Central memory CD4-positive, alpha-beta T cell (primary cell): ENCODE measurements around the gene KIF26B.
"Not testable (repeated sequence)": the region's sequence is repeated elsewhere in the genome, so short reads cannot be mapped to it uniquely, and the experiment has no call there.

Source experiments
- DNase-seq: peaks from one replicate; pipeline ENCODE4 v3.0.0; 2022

The KIF26B gene

GRCh38 chr1:245327842-245328241 is 173.1 kb downstream of the KIF26B start:
- DNase-seq: no peak

DNA sequence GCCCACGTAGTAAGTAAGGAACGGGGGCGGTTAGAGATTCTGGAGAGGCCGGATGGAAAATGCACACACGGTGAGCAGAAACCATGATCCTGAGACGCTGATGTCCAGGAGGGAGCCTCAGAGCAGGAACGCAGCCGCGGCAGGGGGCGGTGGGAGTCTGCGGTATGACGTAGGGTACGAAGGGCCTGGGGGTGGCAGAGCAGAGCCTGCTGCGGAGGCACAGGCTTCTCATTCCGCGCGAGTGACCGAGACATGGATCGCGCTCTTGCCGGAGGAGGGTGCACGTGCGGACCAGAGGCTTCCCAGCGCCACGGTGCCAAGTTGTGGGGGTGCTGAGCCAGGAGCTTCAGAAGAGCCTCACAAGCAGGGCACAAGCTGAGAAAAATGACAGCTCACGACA is 176.2 kb downstream of the KIF26B start:
- no peak for DNase-seq

GRCh38 chr1:245332085-245332484 is 177.3 kb downstream of the KIF26B start:
- DNase-seq: no peak

GRCh38 chr1:245332513-245332912 is 177.7 kb downstream of the KIF26B start:
- DNase-seq: no peak

DNA sequence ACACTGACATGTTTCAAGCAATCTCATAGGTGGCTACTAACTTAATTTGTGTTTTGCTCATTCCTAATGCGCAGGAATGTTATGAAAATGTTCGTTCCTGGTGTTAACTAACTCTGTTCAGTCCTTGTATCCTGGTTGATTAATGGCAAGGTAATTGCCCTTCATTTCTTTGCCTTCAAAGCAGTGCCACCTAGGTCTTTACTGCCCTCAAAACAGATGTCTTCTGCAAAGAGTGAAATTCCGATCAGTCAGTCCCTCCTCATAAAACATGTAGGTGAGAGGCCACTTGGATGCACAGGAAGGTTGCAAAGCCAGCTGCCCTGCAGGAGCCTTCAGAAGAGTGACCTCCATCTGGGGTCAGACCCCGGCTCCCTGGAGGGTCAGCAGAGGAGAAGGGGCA is 179.4 kb downstream of the KIF26B start:
- DNase-seq: no peak

DNA sequence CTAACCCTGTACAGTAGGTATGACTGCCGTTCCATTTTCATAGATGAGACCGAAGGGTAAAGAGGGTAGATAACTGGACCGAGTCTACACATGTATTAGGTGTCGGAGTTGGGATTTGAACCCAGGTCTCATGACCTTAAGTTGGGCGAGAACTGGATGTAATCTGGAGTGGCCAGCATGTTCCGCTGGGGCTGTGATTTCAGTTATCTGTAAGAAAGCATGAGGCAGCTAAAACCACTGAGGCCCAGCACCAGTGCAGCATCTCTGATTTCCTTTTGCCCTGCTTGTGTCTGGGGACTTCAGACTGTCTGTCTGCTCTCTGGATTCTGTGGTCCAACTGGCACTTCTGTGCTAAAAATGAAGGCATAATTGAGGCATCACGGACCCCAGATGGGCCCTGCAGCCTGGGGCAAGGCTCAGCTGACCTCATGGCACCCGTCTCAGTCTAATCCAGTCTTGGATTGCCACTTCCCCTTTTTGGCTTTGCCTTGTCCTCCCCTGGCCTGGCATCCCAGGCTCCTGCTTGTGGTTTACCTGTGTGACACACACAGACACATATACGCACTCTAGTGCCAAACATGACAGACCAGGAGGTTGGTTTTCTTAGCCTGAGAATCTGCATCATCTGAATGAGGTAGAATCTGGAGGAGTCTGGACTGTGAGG is 180.2 kb downstream of the KIF26B start:
- DNase-seq: no peak

DNA sequence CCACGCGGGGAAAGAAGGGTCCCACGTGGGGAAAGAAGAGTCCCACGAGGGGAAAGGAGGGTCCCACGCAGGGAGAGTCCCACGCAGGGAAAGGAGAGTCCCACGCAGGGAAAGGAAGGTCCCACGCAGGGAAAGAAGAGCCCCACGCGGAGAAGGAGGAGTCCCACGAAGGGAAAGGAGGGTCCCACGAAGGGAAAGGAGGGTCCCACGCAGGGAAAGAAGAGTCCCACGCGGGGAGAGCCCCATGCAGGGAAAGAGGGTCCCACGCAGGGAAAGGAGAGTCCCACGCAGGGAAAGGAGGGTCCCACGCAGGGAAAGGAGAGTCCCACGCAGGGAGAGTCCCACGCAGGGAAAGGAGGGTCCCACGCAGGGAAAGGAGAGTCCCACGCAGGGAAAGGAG is 180.9 kb downstream of the KIF26B start:
- not testable (repeated sequence) for DNase-seq

DNA sequence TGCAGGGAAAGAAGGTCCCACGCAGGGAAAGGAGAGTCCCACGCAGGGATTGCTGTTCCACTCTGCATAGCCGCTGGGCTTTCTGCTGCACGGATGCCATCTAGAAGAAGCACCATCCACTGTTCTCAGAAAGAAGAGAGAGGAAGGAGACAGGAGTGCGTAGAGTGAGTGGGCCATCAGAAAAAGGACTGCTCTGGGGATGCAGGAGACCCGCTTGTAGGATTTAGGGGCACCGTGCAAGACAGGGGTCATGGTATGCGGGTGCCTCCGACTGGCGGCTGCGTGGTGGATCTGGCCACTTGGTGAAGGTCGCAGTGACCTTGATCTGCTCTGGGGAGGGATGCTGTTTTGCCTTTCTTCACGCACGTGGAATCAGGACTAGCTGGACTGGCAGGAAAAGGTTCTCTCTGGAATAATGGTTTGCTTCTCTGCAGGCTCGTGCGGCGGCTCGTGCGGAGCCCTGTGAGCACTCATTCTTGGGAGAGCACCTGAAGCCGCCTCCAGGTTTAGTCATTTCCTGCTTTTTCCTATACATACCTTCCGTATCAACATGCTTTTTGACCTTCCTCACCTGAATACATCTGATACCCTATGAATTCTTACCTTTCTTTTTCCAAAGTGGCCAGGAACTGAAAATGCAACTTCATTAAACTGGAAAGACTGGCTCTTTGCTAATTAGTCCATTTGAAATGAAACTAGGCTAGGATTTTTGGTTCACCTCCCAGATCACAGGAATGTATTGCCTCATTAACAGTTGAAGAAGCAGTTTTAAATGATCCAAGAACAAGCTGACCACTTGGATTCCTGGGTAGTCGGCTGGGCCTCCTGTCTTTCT is 181.6 kb downstream of the KIF26B start:
- no peak for DNase-seq

GRCh38 chr1:245336984-245337355 is 182.2 kb downstream of the KIF26B start:
- not testable (repeated sequence) for DNase-seq

DNA sequence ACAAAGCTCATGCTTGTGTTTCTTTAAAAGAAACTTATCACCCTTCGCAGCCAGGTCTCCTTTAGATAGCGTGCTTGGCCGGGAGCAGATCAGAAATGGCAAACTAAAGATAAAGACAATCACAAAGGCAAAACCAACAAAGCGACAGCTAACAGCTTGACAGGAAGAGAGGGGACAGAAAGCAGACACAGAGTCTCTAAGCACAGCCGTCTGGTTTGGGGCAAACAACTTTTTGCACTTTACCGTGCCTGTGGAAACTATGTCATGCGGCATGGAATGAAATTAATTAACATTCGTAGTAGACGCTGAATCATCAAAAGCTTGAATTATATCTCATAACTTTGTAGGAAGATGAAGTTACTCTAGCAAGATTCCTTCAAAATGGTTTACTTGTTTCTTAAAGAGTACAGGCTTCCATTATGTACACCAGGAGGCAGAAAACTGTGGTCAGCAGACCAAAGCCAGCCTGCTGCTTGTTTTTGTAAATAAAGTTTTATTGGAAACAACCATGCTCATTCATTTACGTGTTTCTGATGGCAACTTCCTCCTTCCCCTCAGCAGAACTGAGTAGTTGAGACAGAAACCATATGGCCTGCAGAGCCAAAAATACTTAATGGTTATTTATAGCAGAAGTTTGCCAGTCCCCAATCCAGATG is 183.2 kb downstream of the KIF26B start:
- DNase-seq: no peak

DNA sequence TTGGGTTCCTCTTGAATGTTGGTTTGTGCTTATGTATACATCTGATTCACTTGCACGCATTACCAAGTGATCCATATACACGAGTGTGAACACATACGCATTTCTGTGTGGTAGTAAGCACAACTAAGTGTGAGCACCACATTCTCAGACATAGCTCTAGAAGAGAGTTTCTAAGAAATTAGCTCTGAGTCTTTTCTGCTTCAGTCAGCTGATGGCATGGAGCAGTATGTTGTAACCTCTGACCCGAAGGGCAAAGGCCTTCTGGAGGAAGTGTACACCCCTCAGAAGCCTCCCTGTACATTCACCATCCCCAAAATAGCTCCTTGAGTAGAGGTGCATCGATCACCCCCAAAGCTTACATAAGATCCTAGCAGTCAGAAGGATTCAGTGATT is 183.7 kb downstream of the KIF26B start:
- DNase-seq: no peak

- DNase-seq: no peak
Measured at GRCh38 chr1:245341743-245342142, 187.0 kb downstream of the KIF26B start.

DNA sequence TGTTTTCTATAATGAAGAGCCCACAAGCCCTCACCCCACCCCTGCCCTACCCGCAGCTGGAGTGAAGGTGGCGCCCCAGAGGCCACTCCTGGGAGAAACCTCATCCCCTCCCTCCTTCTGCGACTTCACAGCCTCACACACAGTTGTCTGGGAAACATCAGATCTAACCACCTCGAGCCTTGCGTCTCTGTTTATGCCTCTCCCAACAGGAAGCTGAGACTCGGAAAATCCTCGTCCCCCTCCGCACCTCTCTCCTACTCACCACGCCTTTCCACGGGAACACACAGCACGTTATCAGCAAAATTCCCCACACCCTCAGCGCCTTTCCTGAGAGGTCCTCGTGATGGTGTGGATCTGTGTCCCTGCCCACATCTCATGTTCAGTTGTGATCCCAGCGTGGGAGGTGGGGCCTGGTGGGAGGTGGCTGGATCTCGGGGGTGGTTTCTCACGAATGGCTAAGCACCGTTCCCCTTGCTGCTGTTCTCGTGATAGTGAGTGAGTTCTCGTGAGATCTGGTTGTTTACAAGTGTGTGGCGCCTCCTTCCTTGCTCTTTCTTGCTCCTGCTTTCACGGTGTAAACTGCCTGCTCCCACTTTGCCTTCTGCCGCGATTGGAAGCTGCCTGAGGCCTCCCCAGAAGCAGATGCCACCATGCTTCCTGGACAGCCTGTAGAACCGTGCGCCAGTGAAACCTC is 190.6 kb downstream of the KIF26B start:
- DNase-seq: no peak

GRCh38 chr1:245348626-245349025 is 193.8 kb downstream of the KIF26B start:
- no peak for DNase-seq

- no peak for DNase-seq
Measured at GRCh38 chr1:245353411-245353810, 198.6 kb downstream of the KIF26B start.

GRCh38 chr1:245353915-245354775 is 199.4 kb downstream of the KIF26B start:
- no peak for DNase-seq

- not testable (repeated sequence) for DNase-seq
Measured at GRCh38 chr1:245355851-245356630, 201.3 kb downstream of the KIF26B start.

DNA sequence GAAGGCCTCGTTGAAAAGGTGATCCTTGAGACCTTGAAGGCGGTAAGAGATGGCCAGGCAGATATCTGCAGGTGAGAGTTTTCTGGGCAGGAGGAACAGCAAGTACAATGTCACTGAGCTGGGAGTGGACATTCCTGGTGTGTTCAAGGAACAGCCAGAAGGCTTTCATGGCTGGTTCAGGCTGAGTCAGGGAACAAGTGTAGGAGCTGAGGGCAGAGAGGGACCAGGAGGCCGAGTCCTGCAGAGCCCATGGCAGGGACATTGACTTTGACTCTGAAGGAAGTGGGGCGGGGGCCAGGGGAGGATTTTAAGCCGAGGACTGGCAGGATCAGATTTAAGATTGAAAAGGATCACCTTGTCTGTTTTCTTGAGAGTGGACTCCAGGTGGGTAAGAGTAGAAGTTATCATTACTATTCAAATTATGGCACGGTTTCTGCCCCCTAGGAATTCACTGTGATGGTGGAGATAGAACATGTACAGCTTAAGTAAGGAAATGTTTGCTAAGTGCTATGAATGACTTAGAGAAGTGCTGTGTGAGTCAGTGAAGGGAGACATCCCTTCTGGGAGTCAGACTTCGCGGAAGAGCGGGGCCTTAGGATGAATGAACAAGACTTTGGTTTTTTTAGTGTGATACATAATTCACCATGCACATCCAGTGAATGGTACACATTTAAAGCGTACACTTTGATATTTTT is 202.3 kb downstream of the KIF26B start:
- DNase-seq: no peak

- DNase-seq: not testable (repeated sequence)
Measured at GRCh38 chr1:245359101-245359680, 204.4 kb downstream of the KIF26B start.

- no peak for DNase-seq
Measured at GRCh38 chr1:245361065-245361464, 206.3 kb downstream of the KIF26B start.
